GM12864 (cell line): ENCODE data around the gene CISD1.

ENCODE experiments used
- DNase-seq: peaks from one replicate; pipeline ENCODE4 v3.0.0-alpha.2; 2011; ENCODE audit warnings: low read depth
- H3K4me3 ChIP-seq: 2 replicates; pipeline ENCODE4 v1.5.1; 2011; ENCODE audit warnings: mild to moderate bottlenecking, low read depth, low read length, control low read depth
- CTCF ChIP-seq: IDR thresholded peaks from 2 replicates; pipeline ENCODE4 v1.5.1; 2011; ENCODE audit warnings: low read depth, mild to moderate bottlenecking, moderate library complexity, low read length, control low read depth, inconsistent platforms; ENCODE audit errors: missing control alignments

Gene CISD1

GRCh38 chr10:58311026-58311425, 42.1 kb downstream of the CISD1 start:
- no peak overlapping the region for H3K4me3 ChIP-seq
- no peak for DNase-seq
- no peak for TF ChIP-seq CTCF

DNA sequence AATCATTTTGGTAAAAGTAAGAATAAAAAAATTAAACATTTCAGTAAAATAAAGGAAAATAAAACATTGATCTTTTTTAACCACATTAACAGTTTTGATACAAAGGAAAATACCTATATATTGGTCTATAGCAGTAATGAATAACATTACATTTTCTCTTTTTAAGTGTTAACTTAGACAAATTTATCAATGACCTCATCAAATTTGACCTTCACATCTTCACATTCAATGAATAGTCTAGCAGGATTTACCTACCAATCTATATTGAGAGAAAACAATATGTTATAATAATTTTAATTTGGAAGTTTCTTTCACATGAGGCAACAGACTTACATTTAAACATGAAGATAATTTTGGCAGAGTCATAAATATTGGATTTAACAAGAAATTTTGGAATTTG, 47.9 kb downstream of the CISD1 start:
- no peak for DNase-seq
- TF ChIP-seq CTCF = no peak
- H3K4me3 ChIP-seq = no peak overlapping the region

DNA sequence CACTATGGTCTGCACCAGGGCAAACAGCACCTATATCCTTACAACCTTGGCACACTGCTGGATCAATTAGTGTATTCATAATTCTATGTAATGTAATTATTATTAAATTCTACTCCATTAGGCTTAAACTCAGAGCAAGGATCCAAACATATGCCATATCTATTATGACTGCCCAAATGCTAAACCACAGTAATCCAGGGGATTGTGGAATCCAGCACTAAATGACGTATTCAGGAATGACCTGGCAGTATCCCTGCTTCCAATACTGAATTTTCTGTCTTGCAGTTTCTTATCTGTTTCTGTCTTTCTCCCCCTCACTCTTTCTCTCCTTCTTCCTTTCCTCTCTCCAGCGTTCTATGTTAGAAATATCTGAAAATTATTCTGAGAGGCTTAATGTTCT, 49.4 kb downstream of the CISD1 start:
- no peak overlapping the region for H3K4me3 ChIP-seq
- no peak for TF ChIP-seq CTCF
- no peak for DNase-seq

DNA sequence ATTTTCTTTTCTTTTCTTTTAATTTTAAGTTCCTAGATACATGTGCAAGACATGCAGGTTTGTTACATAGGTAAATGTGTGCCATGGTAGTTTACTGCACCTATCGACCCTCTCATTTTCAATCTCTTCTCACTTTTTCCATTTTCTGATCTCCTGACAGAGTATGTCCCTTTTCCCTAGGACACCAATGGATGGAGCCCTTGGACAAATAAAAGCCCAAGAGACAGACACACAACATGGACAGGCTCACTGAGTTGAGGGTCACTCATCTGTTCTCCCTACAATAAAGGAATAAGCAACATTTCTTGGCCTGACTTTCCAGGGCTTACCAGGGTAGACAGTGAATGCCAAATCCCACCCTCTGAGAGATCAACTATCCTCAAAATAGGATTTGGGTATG, 50.6 kb downstream of the CISD1 start:
- TF ChIP-seq CTCF = no peak
- no peak for DNase-seq
- no peak overlapping the region for H3K4me3 ChIP-seq

GRCh38 chr10:58320351-58321049, 51.5 kb downstream of the CISD1 start:
- DNase-seq = no peak
- H3K4me3 ChIP-seq = no peak overlapping the region
- no peak for TF ChIP-seq CTCF

DNA sequence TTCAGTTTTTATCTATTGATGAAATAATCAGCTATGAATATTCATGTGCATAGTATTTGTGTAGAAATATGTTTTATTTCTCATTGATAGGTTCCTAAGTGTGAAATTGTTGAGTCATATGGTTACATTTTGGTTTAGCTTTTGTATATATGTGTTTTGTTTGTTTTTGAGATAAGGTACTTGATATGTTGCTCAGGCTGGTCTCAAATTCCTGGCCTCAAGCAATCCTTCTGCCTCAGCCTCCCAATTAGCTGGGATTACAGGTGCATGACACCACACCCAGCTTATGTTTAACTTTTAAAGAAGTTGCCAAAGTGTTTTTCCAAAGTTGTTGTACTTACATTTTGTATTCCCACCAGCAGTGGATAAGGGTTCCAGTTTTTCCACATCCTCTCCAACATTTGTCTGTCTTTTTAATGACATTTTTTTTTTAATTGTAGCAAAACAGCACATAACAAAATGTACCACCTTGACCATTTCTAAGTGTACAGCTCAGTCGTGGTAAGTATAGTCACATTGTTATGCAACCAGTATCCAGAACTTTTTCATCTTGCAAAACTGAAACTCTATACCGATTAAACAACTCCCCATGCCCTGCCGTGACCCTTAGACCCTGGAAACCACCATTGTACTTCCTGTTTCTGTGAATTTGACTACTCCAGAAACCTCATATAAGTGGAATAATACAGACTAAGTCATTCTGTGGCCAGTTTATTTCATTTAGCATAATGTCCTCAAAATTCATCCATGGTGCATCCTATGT, 53.3 kb downstream of the CISD1 start:
- no peak for DNase-seq
- no peak overlapping the region for H3K4me3 ChIP-seq
- no peak for TF ChIP-seq CTCF

GRCh38 chr10:58322835-58323209, 53.9 kb downstream of the CISD1 start:
- no peak for TF ChIP-seq CTCF
- DNase-seq = no peak
- H3K4me3 ChIP-seq = no peak overlapping the region
